Cardiac muscle cell (in vitro differentiated cells and primary cell): ENCODE measurements around the gene MBNL1. TPM values are rescaled to one million over a fixed set of nuclear protein-coding genes. Genes with fewer than 3 reads are reported as not detected.

Experiments used
- DNase-seq, 2 donors: peaks; one replicate each; pipeline versions ENCODE4 v3.0.0 to v3.0.0-alpha.2; 2010 to 2017; ENCODE audit warnings: low read depth in 1 of 2, low spot score in 1 of 2
- H3K27ac ChIP-seq: fragments of 200-600 bp; sonication (generic); 2 replicates; pipeline ENCODE4 v1.5.1; 2016
- H3K27me3 ChIP-seq: fragments of 200-600 bp; sonication (generic); 2 replicates; pipeline ENCODE4 v1.6.0; 2016; ENCODE audit warnings: control low read depth
- H3K36me3 ChIP-seq: fragments of 200-600 bp; sonication (generic); 2 replicates; pipeline ENCODE4 v1.5.1; 2016; ENCODE audit warnings: control low read depth
- H3K4me1 ChIP-seq: fragments of 200-600 bp; sonication (generic); 2 replicates; pipeline ENCODE4 v1.8.1; 2017; ENCODE audit warnings: low read depth, mild to moderate bottlenecking, mixed run types
- H3K4me3 ChIP-seq: fragments of 200-600 bp; sonication (generic); 2 replicates; pipeline ENCODE4 v1.5.1; 2016; ENCODE audit warnings: mild to moderate bottlenecking
- H3K9me3 ChIP-seq: fragments of 200-600 bp; sonication (generic); 2 replicates; pipeline ENCODE4 v1.5.1; 2017; ENCODE audit warnings: low read depth, mild to moderate bottlenecking, control low read depth
- CTCF ChIP-seq: IDR thresholded peaks from 2 replicates; pipeline ENCODE4 v1.5.1; 2012; ENCODE audit warnings: low read depth, mild to moderate bottlenecking, low read length
- polyA plus RNA-seq: library from polyadenylated mRNA; unstranded; fragments of >200 nt; fragmentation: Nextera tagmentation; extraction: Ambion mirVana; gene quantifications from 2 replicates; pipeline ENCODE4 v1.2.1, GENCODE V29; 2016
- total RNA-seq: library from RNA; depleted of rRNA; stranded (reverse); fragments of >200 nt; gene quantifications from 2 replicates; pipeline ENCODE4 v1.2.3, GENCODE V29; 2016

Gene MBNL1
- total and polyA plus RNA-seq, 2 experiments from 2014 or later, result 18.1 to 75.1 TPM

- H3K36me3 ChIP-seq, result no peaks in the 10 kb centered on the region
- H3K27me3 ChIP-seq, result no peaks in the 10 kb centered on the region
- no peak for TF ChIP-seq CTCF
- H3K4me1 ChIP-seq, result peaks cover 13% of the 10 kb centered on the region
- H3K27ac ChIP-seq, result no peak overlapping the region
- H3K9me3 ChIP-seq, result no peaks in the 10 kb centered on the region
- no peak overlapping the region for H3K4me3 ChIP-seq
- DNase-seq, result no peak
Measured at GRCh38 chr3:152345233-152345632, 76.5 kb downstream of the MBNL1 start.

- Histone ChIP-seq H3K9me3 (no peaks in the 10 kb centered on the region), H3K4me3 (no peak overlapping the region), H3K27me3 (no peaks in the 10 kb centered on the region), H3K4me1 (peaks cover 13% of the 10 kb centered on the region), H3K36me3 (no peaks in the 10 kb centered on the region), H3K27ac (no peak overlapping the region)
- no peak for DNase-seq
- TF ChIP-seq CTCF, result no peak
Measured at GRCh38 chr3:152346058-152346457, 77.3 kb downstream of the MBNL1 start.

GRCh38 chr3:152346740-152347139, 78.0 kb downstream of the MBNL1 start:
- Histone ChIP-seq H3K4me1 (peaks cover 13% of the 10 kb centered on the region), H3K4me3 (no peak overlapping the region), H3K27ac (no peak overlapping the region), H3K36me3 (no peaks in the 10 kb centered on the region), H3K27me3 (no peaks in the 10 kb centered on the region), H3K9me3 (no peaks in the 10 kb centered on the region)
- TF ChIP-seq CTCF, result no peak
- DNase-seq, result no peak

GRCh38 chr3:152348436-152349177, 79.9 kb downstream of the MBNL1 start:
- Histone ChIP-seq H3K36me3 (no peaks in the 10 kb centered on the region), H3K9me3 (no peaks in the 10 kb centered on the region), H3K4me1 (peaks cover 15% of the 10 kb centered on the region), H3K27me3 (no peaks in the 10 kb centered on the region), H3K4me3 (no peak overlapping the region), H3K27ac (peak overlapping the region; percentile 63)
- no peak for TF ChIP-seq CTCF
- peak in 1 of 2 donors; percentile 4 for DNase-seq

GRCh38 chr3:152349392-152349791, 80.7 kb downstream of the MBNL1 start:
- H3K36me3 ChIP-seq, result no peaks in the 10 kb centered on the region
- H3K4me1 ChIP-seq, result peaks cover 15% of the 10 kb centered on the region
- H3K9me3 ChIP-seq, result no peaks in the 10 kb centered on the region
- H3K27ac ChIP-seq, result no peak overlapping the region
- no peak for DNase-seq
- no peak overlapping the region for H3K4me3 ChIP-seq
- H3K27me3 ChIP-seq, result no peaks in the 10 kb centered on the region
- no peak for TF ChIP-seq CTCF
